ENCODE results near the gene DPYSL5.

DPYSL5 gene

DNA sequence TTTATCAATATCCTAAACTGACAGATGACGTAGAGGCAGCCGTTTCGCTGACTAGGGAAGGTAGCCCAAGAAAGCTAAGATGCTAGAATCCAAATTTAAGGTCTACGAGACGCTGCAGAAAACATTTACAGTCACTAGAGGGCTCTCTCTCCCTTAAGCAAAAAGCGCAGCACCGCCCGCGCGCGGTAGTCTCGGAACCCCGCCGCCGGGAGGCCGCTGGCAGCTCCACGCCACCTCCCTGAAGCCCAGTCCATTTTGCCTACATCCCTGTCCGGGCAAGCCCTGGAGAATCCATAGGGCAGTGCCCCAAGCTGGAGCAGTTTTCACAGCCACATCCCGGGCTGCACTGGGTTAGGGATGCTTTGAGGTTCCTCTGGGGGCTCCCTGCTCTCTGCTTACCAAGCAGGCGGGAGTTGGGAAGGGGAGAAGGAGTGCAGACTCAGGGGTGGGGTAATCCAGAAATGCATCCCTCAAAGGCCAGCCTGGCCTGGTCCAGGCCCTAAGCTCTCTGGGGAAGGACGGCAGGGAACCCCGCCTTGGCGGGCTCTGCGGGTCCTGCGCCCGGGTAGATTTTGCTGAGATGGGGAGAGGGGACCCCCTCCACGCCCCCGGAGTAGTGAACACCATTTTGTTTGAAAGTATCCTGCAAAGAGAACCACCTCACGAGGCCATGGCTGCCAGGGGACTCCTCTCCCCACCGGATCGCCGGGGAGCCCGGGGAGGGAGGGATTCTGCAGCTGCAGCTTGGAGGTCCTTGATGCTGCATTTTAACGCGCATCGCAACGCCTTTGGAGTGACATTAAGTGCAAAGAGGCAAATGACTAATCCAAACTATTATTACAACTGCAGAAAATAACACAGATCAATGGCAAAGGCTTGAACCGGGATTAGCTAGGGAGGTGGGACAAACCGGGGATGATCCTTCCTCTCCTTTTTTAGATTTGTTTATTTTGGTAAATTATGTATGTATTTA lies 1.3 kb upstream of the DPYSL5 start:
- TF ChIP-seq, protein P1, sequence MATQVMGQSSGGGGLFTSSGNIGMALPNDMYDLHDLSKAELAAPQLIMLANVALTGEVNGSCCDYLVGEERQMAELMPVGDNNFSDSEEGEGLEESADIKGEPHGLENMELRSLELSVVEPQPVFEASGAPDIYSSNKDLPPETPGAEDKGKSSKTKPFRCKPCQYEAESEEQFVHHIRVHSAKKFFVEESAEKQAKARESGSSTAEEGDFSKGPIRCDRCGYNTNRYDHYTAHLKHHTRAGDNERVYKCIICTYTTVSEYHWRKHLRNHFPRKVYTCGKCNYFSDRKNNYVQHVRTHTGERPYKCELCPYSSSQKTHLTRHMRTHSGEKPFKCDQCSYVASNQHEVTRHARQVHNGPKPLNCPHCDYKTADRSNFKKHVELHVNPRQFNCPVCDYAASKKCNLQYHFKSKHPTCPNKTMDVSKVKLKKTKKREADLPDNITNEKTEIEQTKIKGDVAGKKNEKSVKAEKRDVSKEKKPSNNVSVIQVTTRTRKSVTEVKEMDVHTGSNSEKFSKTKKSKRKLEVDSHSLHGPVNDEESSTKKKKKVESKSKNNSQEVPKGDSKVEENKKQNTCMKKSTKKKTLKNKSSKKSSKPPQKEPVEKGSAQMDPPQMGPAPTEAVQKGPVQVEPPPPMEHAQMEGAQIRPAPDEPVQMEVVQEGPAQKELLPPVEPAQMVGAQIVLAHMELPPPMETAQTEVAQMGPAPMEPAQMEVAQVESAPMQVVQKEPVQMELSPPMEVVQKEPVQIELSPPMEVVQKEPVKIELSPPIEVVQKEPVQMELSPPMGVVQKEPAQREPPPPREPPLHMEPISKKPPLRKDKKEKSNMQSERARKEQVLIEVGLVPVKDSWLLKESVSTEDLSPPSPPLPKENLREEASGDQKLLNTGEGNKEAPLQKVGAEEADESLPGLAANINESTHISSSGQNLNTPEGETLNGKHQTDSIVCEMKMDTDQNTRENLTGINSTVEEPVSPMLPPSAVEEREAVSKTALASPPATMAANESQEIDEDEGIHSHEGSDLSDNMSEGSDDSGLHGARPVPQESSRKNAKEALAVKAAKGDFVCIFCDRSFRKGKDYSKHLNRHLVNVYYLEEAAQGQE (IDR thresholded peaks at IDR 0.05; ENCODE audit: insufficient read depth in 1 of 2, low read depth in 2 of 2, low read length in 2 of 2) = no peak
- TF ChIP-seq FOXP2 (optimal IDR thresholded peaks at IDR 0.05; ENCODE audit: borderline replicate concordance, extremely low read depth, extremely low read length, insufficient read depth) (no peak), TAF1 (IDR thresholded peaks at IDR 0.05; ENCODE audit: borderline replicate concordance, insufficient read depth, low read length) (no peak; the same call in 1 of the 2 replicates), POLR2AphosphoS5 (IDR thresholded peaks at IDR 0.05; ENCODE audit: low read depth, low read length) (no peak), SIN3A (IDR thresholded peaks at IDR 0.05; ENCODE audit: borderline replicate concordance, insufficient read depth, low read length) (no peak)

DNA sequence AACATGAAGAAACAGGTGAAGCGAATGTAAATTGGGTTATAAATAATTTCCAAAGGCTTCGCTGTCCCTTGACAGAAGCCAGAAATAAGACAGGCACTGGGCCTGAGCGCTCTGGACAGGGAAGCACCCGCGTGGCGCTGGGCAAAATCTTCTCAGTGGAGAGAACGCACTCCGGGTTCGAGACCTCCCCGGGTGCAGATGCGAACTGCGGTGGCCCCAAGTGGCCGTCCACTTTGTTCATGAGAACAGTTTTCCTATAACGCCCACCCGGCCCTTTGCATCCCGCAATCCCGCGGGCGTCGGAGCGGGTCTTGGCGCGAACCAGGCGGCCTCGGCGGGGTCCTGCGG lies 651 bp upstream of the DPYSL5 start:
- TF ChIP-seq TAF1 (IDR thresholded peaks at IDR 0.05; ENCODE audit: borderline replicate concordance, insufficient read depth, low read length) = no peak

- TF ChIP-seq SIN3A (IDR thresholded peaks at IDR 0.05; ENCODE audit: borderline replicate concordance, insufficient read depth, low read length) (no peak), FOXP2 (optimal IDR thresholded peaks at IDR 0.05; ENCODE audit: borderline replicate concordance, extremely low read depth, extremely low read length, insufficient read depth) (no peak), POLR2AphosphoS5 (IDR thresholded peaks at IDR 0.05; ENCODE audit: low read depth, low read length) (no peak), TAF1 (IDR thresholded peaks at IDR 0.05; ENCODE audit: borderline replicate concordance, insufficient read depth, low read length) (no peak)
- TF ChIP-seq, protein P1 (IDR thresholded peaks at IDR 0.05; ENCODE audit: insufficient read depth in 1 of 2, low read depth in 2 of 2, low read length in 2 of 2) = no peak
Observed at GRCh38 chr2:26848336-26849055, 564 bp downstream of the DPYSL5 start.

GRCh38 chr2:26849056-26849999 lies 1.4 kb downstream of the DPYSL5 start:
- TF ChIP-seq, protein P1 (IDR thresholded peaks at IDR 0.05; ENCODE audit: insufficient read depth in 1 of 2, low read depth in 2 of 2, low read length in 2 of 2) = no peak
- no peak for TF ChIP-seq SIN3A (IDR thresholded peaks at IDR 0.05; ENCODE audit: borderline replicate concordance, insufficient read depth, low read length)
- TF ChIP-seq FOXP2 (optimal IDR thresholded peaks at IDR 0.05; ENCODE audit: borderline replicate concordance, extremely low read depth, extremely low read length, insufficient read depth) = no peak
- no peak for TF ChIP-seq POLR2AphosphoS5 (IDR thresholded peaks at IDR 0.05; ENCODE audit: low read depth, low read length)
- no peak for TF ChIP-seq TAF1 (IDR thresholded peaks at IDR 0.05; ENCODE audit: borderline replicate concordance, insufficient read depth, low read length)

DNA sequence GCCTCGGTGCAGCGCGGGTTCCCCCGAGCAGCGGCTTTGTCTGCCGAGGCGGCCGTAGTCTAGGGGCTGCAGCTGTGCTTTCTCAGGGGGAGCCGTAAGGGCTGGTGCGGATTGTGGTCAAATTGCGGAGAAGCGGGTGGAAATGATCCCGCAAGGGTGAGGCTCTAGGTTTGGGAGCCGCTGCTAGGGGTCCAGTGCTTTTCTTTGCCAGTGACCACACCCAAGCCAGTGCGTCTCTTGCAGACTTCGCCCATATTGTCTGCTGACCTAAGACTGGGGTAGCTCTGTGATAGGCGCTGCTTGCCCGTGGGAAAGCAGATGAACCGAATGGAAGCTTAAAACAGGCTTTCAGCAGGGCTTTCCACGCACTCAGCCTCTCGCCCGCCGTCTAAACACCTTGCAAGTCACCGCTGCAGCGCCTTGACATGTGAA lies 2.1 kb downstream of the DPYSL5 start:
- TF ChIP-seq, protein P1 (IDR thresholded peaks at IDR 0.05; ENCODE audit: insufficient read depth in 1 of 2, low read depth in 2 of 2, low read length in 2 of 2) = no peak
- no peak for TF ChIP-seq POLR2AphosphoS5 (IDR thresholded peaks at IDR 0.05; ENCODE audit: low read depth, low read length)
- TF ChIP-seq TAF1 (IDR thresholded peaks at IDR 0.05; ENCODE audit: borderline replicate concordance, insufficient read depth, low read length) = no peak
- TF ChIP-seq FOXP2 (optimal IDR thresholded peaks at IDR 0.05; ENCODE audit: borderline replicate concordance, extremely low read depth, extremely low read length, insufficient read depth) = no peak

All from PFSK-1 (cell line).